Measurements from ENCODE around the gene LMNA.
A peak's percentile ranks its signal among the peaks of the same experiment; 100 is the strongest.
"Not testable (repeated sequence)": the region's sequence is repeated elsewhere in the genome, so short reads cannot be mapped to it uniquely, and the experiment has no call there.

The LMNA gene

GRCh38 chr1:156114101-156114918 is at the start of gene LMNA:
Gene LMNA (plus strand): TSS chr1:156114711. CDS start chr1:156114919, 208 bp downstream.
- DNase-seq (ENCODE audit: low read depth, low spot score) = peak; percentile 50

GRCh38 chr1:156065212-156065611 is 49.3 kb upstream of the LMNA start:
- DNase-seq (ENCODE audit: low read depth, low spot score) = no peak

GRCh38 chr1:156065871-156066270 is 48.6 kb upstream of the LMNA start:
- DNase-seq (ENCODE audit: low read depth, low spot score) = no peak

- DNase-seq (ENCODE audit: low read depth, low spot score) = no peak
Measured at GRCh38 chr1:156067262-156067661, 47.2 kb upstream of the LMNA start.

- DNase-seq (ENCODE audit: low read depth, low spot score) = no peak
Measured at GRCh38 chr1:156069490-156070455, 44.7 kb upstream of the LMNA start.

- DNase-seq (ENCODE audit: low read depth, low spot score) = no peak
Measured at GRCh38 chr1:156070548-156070947, 44.0 kb upstream of the LMNA start.

- not testable (repeated sequence) for DNase-seq (ENCODE audit: low read depth, low spot score)
Measured at GRCh38 chr1:156071332-156071816, 43.1 kb upstream of the LMNA start.

- DNase-seq (ENCODE audit: low read depth, low spot score) = no peak
Measured at GRCh38 chr1:156072251-156072650, 42.3 kb upstream of the LMNA start.

- DNase-seq (ENCODE audit: low read depth, low spot score) = no peak
Measured at GRCh38 chr1:156073110-156073687, 41.3 kb upstream of the LMNA start.

GRCh38 chr1:156073740-156074139 is 40.8 kb upstream of the LMNA start:
- no peak for DNase-seq (ENCODE audit: low read depth, low spot score)

- DNase-seq (ENCODE audit: low read depth, low spot score) = no peak
Measured at GRCh38 chr1:156074661-156075060, 39.9 kb upstream of the LMNA start.

- DNase-seq (ENCODE audit: low read depth, low spot score) = no peak
Measured at GRCh38 chr1:156075162-156075561, 39.3 kb upstream of the LMNA start.

GRCh38 chr1:156075775-156076204 is 38.7 kb upstream of the LMNA start:
- DNase-seq (ENCODE audit: low read depth, low spot score) = no peak

GRCh38 chr1:156076609-156077429 is 37.7 kb upstream of the LMNA start:
- DNase-seq (ENCODE audit: low read depth, low spot score) = no peak

- DNase-seq (ENCODE audit: low read depth, low spot score) = no peak
Measured at GRCh38 chr1:156077430-156077760, 37.1 kb upstream of the LMNA start.

- no peak for DNase-seq (ENCODE audit: low read depth, low spot score)
Measured at GRCh38 chr1:156078728-156079127, 35.8 kb upstream of the LMNA start.

GRCh38 chr1:156079762-156080161 is 34.7 kb upstream of the LMNA start:
- DNase-seq (ENCODE audit: low read depth, low spot score) = no peak

GRCh38 chr1:156080241-156080862 is 34.2 kb upstream of the LMNA start:
- DNase-seq (ENCODE audit: low read depth, low spot score) = no peak

- DNase-seq (ENCODE audit: low read depth, low spot score) = no peak
Measured at GRCh38 chr1:156080863-156081179, 33.7 kb upstream of the LMNA start.

- no peak for DNase-seq (ENCODE audit: low read depth, low spot score)
Measured at GRCh38 chr1:156081180-156081916, 33.2 kb upstream of the LMNA start.
